Renal pelvis (tissue), 4 donors: Measurements from ENCODE around the gene SC5D. TPM values are rescaled to one million over a fixed set of nuclear protein-coding genes. Genes with fewer than 3 reads are reported as not detected.

Experiments
- DNase-seq: peaks from one replicate; pipeline ENCODE4 v3.0.0-alpha.2; 2013
- polyA plus RNA-seq, 3 donors: library from polyadenylated mRNA; unstranded; fragments of 120-200 nt; gene quantifications; one replicate each; pipeline ENCODE4 v1.2.1, GENCODE V29; 2013; ENCODE audit not compliant: insufficient read length in 3 of 3

Gene SC5D
- polyA plus RNA-seq, 3 donors, result 51.1 to 57.8 (median 53.6) TPM

DNA sequence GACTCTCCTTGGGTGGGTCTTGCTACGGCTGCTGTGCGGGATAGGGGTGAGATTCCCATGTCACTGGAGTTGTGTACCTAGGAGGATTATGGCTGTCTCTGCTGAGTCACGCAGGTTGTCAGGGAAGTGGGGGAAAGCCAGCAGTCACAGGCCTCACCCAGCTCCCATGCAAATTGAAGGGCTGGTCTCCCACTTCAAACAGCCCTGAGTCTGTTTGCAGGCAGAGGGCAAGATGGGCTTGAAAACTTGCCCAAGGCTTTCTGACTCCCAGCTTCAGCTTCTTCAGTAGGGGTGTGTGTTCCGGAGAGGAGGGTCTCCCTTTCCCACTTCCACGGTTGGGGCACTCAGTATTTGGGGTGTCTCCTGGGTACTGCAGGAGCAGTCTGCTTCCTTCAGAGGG is 10.9 kb upstream of the SC5D start:
- DNase-seq, result no peak

DNA sequence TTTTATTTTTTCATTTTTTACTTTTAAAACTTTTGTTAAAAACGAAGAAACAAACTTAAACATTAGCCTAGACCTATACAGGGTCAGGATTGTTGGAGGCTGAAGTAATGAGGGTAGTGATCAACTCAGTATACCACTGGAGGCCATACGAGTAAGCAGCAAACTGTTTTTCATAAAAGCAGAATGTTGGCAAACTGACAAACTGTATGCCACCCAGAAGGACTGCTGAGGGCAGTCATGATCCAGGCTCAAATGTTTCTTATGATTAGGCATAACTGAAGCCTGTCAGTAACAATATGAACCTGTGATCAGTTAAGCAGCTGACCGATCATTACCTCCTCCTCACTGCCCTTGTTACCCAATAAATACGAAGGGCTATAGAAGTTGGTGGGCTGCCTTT is 10.2 kb upstream of the SC5D start:
- DNase-seq, result no peak

DNA sequence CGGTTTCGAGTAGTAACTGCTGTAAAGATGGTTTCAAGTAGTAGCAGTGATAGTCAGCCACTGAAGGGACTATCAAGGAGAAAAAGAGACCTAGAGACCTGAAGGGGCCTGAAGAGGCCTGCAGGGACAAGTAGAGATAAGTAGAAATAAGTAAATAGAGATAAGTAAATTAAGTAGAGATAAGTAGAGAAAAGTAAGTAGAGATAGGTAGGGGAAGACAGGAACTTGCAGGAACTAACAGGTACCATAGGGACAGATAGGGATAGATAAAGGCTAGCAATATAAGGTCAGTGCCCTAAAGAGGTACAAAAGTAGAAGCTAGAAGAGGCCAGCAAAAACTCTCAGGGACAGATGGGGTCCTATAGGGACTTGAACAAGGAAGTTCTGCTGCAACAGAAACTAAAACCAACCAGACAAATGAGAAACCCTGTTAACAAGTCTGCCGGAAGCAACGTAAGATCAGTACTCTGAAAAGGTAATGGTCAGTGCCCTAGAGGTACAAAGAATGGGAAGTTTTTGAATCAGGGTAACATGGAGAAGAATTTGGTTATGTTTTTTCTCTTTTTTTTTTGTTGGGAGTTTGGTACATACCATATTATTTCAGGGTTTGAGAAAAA is 9.6 kb upstream of the SC5D start:
- DNase-seq, result no peak

DNA sequence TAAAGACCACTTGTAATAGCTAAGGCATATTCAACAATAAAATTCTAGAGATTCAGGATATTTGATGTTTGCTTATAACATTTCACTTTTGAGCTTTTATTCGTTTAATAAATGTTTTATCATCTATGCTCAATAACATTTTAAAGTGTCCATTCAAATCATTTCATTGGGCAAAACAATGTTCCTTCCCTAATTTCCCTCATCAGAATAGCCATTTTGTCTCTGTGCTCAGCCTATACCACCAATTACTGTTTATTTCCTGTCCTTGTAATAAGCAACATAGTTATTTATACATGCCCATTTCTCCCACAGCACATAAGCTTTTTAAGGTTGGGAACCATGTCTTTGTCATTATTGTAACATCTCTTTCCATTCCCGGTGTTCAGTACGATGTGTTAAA is 1.3 kb upstream of the SC5D start:
- DNase-seq, result no peak

DNA sequence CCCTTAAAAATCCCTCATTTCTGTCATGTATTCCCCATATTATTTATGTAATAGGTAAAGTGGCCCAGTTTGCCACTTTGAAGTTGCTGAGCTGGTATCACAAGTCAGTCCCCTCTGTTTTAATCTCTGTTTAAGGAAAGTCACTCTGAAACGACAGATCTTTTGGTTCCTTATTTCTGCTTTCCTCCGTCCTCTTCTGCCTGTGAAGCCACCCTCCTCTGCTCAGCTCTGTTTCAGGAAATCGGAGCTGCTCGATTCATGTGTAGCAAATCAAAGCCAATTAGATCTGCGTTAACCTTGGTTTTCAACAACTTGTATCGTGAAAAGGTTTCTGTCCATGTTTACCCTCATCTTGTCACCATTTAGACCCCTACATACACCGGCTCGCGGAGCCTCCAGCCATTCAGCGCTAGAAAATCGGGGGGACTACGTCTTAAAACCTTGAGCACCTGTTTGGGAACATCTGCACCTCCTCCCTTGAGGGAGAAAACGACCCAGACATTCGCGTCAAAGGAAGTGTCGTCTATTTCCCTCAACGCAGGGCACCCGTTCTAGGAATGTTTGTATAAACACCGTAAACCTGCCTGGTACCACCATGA is 576 bp upstream of the SC5D start:
- no peak for DNase-seq

DNA sequence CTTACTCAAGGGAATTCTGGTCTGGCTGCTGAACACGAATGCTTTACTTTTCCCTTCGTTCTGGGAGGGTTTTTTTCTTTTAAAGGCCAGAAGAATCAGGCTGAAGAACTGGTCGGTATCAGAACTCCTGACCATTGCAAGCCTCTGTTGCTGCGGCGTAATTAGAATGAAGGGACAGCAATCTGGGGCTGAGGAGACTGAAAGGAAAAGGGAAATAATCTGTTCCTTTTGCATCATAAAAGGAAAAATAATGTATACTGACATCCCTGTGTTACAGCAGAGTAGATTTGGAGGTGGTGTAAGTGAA is 670 bp downstream of the SC5D start:
- no peak for DNase-seq

DNA sequence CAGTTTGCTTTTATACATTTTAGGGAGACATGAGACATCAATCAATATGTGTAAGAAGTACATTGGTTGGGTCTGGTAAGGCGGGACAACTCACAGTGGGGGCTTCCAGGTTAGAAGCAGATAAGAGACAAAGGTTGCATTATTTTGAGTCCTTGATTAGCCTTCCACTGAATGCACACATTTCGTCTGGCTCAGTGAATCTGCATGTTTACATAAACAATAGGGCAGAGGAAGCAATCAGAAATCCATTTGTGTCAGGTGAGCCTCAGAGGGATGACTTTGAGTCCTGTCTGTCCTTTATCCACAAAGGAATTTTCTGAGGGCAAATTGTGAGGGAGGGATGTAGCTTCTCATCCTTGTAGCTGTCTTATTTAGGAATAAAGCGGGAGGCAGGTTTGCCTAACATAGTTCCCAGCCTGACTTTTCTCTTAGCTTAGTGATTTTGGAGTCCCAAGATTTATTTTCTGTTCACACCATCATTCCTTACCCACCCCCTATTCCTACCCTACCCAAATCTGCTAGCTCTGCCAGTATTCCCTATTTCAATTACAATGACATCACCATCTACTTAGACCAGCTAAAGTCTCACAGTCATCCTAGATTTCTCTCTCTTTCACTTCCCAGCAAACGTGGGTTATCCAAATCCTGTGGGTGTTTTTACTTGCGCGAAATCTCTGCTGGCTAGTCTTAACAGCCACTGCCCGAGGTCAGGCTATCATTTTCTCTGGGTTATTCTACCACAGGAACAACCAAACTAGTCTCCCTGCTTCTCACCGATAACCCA is 2.9 kb downstream of the SC5D start:
- no peak for DNase-seq

DNA sequence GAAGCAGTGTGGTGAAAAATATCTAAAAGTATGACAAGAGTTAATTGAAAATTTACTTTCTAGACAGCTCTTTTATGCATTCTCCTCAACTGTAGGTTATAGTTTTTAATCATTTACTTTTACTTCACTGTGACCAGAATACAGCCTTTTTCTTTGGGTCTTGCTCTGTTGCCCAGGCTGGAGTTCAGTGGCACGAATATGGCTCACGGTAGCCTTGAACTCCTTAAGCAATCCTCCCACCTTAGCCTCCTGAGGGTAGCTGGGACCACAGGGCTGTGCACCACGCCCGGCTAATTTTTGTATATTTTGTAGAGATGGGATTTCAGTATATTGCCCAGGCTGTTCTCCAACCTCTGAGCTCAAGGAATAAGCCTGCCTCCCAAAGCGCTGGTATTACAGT is 5.3 kb downstream of the SC5D start:
- DNase-seq, result no peak

DNA sequence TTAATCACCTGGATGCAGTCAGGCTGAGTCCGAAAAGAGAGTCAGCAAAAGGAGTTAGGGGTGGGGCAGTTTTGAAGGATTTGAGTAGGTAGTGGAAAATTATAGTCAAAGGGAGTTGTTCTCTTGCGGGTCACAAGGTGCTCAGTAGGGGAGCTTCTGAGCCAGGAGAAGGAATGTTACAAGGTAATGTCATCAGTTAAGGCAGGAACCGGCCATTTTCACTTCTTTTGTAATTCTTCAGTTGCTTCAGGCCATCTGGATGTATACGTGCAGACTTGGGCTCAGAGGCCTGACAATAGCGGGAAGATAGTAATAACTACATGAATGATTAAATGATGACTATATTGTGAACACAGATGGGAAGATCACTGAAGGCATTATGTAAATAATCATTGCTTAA is 6.2 kb downstream of the SC5D start:
- no peak for DNase-seq

DNA sequence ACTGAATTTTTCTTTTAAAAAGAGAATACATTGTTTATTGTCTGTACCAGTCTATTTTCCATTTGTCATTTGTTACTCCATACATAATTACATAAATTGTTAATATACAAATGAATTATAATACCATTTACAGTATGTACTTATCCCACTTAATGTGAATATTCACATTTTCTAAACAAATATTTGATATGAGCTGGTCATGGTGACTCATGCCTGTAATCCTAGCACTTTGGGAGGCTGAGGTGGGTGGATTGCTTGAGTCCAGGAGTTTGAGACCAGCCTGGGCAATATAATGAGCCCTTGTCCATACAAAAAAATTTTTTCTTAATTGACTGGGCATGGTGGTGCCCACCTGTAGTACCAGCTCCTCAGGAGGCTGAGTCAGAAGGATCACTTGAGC is 6.8 kb downstream of the SC5D start:
- DNase-seq, result no peak

DNA sequence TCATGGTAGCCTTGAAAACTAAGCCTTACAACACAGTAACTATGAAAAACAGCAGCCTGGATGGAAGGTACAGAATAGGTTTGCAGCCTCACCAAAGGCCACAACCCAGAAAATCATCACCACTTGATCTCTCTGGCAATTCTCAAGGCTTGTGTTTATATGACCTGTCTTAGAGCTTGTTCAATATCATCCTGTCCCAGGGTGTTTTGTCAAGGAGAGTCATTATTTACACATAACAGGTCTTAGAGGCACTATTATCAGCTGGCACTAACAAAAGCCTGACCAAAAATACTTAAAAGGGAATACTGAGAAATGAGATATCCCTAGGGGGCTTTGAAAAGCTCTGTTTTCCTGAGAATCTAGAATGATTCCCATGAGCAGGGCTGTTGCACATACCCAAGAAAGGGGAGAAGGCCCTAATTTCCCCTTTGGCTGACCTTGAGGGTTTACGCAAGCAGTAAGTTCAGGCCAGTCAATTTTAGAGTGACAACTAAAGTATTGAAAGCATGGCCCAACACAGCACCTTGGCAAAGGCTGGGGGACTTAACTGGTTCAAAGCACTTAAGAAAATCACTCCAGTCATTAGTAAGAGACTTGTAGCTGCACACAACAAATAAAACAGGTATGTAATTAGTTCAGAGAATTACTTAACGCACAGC is 7.9 kb downstream of the SC5D start:
- no peak for DNase-seq

DNA sequence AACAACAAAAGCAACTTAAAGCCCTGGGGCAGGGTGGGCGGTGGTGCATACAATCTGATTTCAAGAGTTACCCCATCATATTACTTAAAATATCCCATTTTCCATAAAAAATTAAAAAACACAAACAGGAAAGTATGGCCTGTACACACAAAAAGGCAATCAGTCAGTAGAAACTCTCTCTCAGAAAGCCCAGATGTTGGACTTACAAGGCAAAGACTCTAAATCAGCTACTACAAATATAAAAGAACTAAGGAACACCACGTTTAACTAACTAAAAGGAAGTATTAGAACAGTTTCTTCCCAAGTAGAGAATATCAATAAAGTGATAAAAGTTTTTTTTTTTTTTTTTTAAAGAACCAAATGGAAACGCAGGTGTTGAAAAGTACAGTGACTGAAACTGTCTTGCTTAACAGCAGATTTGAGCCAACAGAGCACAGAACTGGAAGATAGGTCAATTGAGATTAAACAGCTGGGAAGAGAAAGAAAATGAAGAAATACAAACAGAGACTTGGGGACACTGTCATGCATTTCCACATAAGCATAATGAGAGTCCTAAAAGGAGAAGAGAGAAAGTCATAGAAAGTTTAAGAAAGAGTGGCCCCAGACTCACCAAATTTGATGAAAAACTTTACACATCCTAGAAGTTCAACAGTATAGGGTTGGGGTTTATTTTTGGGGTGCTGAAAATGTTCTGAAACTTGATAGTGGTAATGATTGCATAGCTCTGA is 8.6 kb downstream of the SC5D start:
- DNase-seq, result no peak

DNA sequence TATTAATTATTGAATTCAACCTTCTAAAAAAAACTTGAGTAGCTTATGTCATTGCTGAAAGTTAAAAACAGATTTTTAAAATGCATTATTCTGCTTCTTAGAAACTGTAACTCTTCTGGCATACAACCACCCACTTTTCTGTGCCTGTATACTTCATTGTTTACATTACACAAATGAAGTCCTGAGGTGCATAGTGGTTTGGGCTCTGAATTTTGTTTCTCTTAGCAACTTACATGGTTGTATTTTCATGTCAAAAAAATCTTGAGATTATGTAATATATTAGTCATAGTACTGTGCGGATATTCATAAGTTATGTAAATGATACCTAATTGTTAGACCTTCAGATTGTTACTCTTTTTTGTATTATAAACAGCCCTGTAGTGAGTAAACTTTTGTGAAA is 12.2 kb downstream of the SC5D start:
- no peak for DNase-seq

DNA sequence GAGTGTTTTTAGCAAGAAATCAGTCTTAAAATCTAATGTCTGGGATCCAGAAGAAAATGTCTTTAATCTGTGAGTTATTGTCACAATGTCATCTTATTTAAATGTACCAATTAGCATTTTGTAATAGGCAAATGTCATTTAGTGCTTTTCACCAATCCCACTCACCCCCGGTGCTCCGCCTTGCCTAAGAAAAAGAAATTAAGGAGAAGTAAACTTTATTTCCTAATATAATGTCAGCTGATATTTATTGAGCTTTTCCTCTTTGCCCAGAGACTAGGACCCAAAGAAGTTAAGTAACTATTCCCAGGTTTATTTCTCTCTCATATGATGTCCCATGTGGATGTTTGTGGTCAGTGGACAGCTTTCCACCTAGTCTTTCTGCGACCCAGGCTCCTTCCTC is 16.2 kb downstream of the SC5D start:
- no peak for DNase-seq

DNA sequence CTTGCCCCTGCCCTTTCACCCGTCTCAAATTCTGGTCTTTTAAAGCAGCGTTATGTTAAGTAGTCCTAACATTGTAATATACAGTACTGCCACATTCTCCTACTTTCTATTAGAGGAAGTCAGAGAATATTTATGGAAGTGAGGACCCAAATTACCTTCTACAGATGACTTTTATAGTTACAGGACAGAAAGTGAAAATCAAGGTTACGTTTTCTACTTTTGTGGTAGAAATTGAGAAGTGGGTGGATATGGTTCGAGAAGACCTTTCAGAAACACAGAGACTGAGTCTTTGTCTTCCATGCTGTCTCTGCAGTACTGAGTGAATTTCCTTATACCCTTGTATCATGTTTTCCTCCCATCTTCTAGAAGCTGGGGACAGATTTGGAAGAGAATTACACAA is 17.1 kb downstream of the SC5D start:
- no peak for DNase-seq

DNA sequence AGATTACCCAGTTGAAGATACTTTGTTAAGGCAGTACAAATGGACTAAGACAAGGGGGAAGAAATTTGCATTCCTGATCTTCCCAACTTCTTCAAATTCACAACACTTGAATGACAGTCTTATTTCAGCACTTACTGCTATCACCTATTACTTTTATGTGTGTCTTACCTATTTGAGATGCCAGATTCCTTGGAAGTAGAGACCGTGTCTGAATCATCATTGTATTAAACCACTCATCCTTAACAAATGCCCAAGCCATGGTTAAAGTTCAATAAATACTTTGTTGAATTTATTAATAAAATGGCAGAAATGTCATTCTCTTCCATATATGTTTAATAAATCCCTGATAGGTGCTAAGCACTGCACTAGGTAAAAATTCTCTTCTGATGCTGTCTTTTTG is 18.3 kb downstream of the SC5D start:
- DNase-seq, result no peak

DNA sequence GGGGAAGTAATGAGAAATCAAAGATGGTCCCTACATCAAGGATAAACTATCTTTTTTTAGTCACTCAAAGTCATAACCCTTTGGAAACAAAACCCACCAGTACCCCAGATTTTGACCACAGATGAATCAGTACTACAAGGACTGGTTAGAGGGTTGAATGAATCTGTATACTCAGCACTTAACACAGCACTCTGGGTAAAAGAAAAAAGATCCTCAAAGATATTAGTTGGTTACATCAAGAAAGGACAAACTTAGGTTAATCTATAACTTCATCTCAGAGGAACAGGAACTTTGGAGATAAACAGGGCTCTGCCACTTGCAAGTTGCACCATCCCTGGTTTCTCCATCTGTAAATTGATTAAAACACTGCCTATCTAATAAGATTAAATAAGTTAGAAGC is 18.8 kb downstream of the SC5D start:
- DNase-seq, result no peak

DNA sequence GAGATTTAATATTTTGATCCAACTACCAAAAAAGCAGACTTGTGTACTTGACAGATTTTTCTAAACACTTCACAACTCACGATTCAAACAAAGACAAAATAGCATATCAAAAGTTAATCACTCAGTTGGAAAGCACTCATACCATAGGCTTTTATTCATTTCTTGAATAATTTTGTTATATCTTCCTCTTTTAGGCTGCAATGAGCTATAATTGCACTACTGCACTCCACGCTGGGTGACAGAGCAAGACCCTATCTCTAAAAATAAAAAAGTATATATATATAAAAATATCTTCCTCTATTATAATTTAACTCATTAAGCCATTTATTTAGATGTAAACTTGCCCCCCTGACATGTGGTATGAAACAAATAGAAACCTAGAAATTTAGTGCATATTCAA is 19.9 kb downstream of the SC5D start:
- no peak for DNase-seq

DNA sequence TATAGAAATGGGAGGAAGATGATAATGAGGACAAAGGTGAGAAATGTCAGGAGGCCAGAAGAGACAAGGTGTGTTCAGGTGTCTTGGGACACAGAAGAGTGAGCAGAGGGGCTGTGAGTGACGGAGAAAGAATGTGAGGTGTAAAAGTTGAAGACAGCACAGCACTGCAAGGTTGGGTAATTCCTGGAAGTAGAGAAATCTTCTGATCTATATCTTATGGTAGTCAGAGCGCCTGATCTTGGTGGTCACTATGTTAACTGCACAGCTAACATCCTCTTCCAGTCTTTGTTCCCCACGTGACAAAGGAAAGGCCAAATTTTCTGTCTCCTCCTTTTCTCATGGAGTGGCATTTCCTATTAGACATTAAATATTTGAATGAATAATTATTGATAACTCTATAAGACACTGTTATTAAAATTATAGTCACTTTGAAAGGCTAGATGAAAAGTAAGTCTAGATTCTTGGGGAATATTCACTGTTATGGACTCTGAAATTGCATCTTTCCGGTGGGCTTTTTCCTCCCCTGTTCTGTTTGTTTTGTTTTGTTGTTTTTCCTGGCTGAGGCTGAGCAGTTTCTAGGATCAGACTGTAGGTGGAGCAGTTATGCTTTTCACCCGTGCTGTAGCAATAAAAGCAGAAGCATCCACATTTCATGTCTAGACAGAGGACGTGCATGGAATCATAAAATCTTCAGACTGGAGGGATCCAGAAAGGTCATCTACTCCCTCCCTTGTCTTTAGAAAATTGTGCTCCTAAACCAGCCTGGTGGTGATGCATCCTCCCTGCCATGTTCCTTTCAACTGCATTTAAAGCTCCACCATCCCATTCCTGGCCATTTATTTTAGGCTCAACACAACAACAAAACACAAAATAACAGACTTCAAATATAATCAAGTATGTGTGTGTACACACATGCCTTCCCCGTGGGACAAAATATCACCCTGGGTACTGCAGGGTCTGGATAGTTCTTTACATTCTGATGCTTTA is 26.6 kb downstream of the SC5D start:
- peak; percentile 48 for DNase-seq

DNA sequence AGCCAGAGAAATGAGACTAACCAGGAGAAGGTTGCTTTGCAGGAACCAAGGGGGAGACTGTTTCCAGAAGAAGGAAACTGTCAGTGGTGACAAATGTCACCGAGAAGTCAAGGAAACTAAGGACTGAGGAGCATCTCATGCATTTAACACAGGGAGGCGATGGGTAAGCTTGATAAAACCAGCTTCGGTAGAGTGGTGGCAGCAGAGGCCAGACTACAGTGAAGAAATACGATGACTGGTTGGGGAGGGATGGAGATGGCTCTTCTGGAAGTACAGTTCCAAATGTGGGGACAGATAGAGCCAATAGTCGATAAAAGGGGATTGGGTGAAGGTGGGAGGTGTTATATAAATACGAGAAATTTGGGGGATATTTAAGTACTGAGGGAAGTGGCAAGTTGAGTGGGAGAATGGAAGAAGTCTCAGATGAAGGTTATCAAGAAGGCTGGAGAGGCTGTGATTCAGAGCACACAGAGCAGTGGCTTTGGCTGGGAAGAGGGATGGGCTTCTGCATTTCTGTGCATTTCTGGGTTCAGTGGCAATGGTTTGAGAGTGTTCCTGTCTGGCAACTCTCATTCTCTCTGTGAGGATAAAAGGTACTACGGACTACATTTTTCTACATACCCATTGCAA is 29.2 kb downstream of the SC5D start:
- DNase-seq, result peak; percentile 31
